Cardiac atrium fibroblast (primary cell): ENCODE results near the gene CD180. TPM values are rescaled to one million over a fixed set of nuclear protein-coding genes. Genes with fewer than 3 reads are reported as not detected.

ENCODE experiments used
- total RNA-seq: library from RNA; depleted of rRNA; stranded (reverse); fragments of >200 nt; gene quantifications from 2 replicates; pipeline ENCODE4 v1.2.3, GENCODE V29; 2015

The CD180 gene
- total RNA-seq, result 0.49 TPM in 1 of 2 replicates, not detected in the other

DNA sequence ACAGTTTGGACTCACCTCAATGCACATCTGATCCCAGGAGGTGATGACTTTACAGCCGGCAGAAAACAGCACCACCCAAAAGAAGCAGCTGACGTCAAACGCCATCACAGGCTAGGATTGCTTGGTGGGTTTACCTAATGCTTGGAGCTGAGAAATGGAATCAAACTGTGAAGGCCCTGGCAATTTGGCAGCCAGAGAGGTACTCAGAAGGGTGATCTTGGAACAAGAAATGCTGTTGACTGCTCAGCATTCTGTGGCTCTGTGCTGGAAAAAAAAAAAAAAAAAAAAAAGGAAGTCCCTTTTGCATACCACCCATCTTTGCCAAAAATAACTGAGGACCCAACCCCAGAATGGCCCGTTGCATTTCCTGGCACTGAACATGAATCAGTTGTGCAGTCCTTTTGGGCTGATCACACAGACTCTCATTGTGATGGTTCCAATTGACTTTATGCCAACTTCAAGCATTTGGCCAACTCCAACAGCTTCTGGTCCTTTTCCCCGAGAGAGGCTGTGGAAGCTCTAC, at the start of gene CD180:
TSS of gene CD180 (minus strand) at position 263 of the 523 bp plus-strand sequence. CDS start at position 105, 158 bp downstream.

